Stomach (tissue), 9 donors: ENCODE data around the gene C3orf62. TPM values are rescaled to one million over a fixed set of nuclear protein-coding genes. Genes with fewer than 3 reads are reported as not detected.

Experiments
- DNase-seq, 2 donors: peaks; one replicate each; pipeline versions ENCODE4 v3.0.0 to v3.0.0-alpha.2; 2013 to 2019
- H3K27ac ChIP-seq, 5 donors: fragments of 200-600 bp in 4 of 5; sonication (generic) in 4 of 5; one replicate each; pipeline ENCODE4 v1.5.1; 2013 to 2019; ENCODE audit warnings: mild to moderate bottlenecking in 1 of 5, moderate library complexity in 1 of 5
- H3K27me3 ChIP-seq, 3 donors: fragments of 200-600 bp; sonication (generic); one replicate each; pipeline ENCODE4 v1.5.1; 2017 to 2019; ENCODE audit warnings: mixed run types in 1 of 3
- H3K36me3 ChIP-seq, 4 donors: fragments of 200-600 bp; sonication (generic); 1 replicate in 3 of 4; 2 replicates in 1 of 4; pipeline ENCODE4 v1.5.1; 2016 to 2019
- H3K4me1 ChIP-seq, 4 donors: fragments of 200-600 bp; sonication (generic); one replicate each; pipeline ENCODE4 v1.5.1; 2016 to 2019
- H3K4me3 ChIP-seq, 4 donors: fragments of 200-600 bp; sonication (generic) in 3 of 4; one replicate each; pipeline ENCODE4 v1.5.1; 2016 to 2019; ENCODE audit warnings: mild to moderate bottlenecking in 1 of 4
- H3K9me3 ChIP-seq, 4 donors: fragments of 200-600 bp; sonication (generic); one replicate each; pipeline ENCODE4 v1.5.1; 2016 to 2019
- CTCF ChIP-seq, 7 experiments: fragments of 450-650 bp in 4 of 7; fragments of 200-600 bp in 3 of 7; sonication (generic) in 3 of 7; IDR thresholded peaks; one replicate each; pipeline ENCODE4 v1.5.1; 2016 to 2019; ENCODE audit warnings: antibody characterized with exemption in 7 of 7, control low read depth in 2 of 7, mild to moderate bottlenecking in 1 of 7
- EP300 ChIP-seq: sonication (generic); formaldehyde crosslinking; IDR thresholded peaks from one replicate; pipeline ENCODE4 v1.6.1; 2017; ENCODE audit warnings: antibody characterized with exemption
- POLR2A ChIP-seq, 4 donors: fragments of 450-650 bp; IDR thresholded peaks; one replicate each; pipeline ENCODE4 v1.6.1; 2016; ENCODE audit warnings: antibody characterized with exemption in 4 of 4, control low read depth in 2 of 4, mild to moderate bottlenecking in 1 of 4, moderate library complexity in 1 of 4
- POLR2AphosphoS5 ChIP-seq, 3 donors: sonication (generic); formaldehyde crosslinking; IDR thresholded peaks; one replicate each; pipeline ENCODE4 v1.6.1; 2016; ENCODE audit warnings: antibody characterized with exemption in 3 of 3
- WGBS, 5 donors: extraction: QIAGEN DNeasy Blood & Tissue Kit in 3 of 5; methylation state at CpG; one replicate each; pipeline versions ENCODE4 v1.1.5 to v1.1.7; 2013 to 2018; 5-methylcytosine and 5-hydroxymethylcytosine counted together
- intact Hi-C: fragments of 100-400 bp; cut with DNase I; formaldehyde crosslinking; loops from one replicate; pipeline ENCODE4 v1.15.1; 2023; ENCODE audit warnings: low total_unique reads
- polyA plus RNA-seq, 3 donors: library from polyadenylated mRNA; stranded (reverse); fragments of 200-250 nt; gene quantifications; one replicate each; pipeline ENCODE4 v1.2.3, GENCODE V29; 2013
- total RNA-seq, 5 donors: library from RNA; depleted of rRNA; stranded (reverse); fragments of >200 nt; gene quantifications; one replicate each; pipeline versions ENCODE4 v1.1.0 to v1.2.3, GENCODE V29; 2014 to 2016
- donor health status: healthy with polysubstance abuse.
- donor health status: Bipolar disorder and iron deficiency.
- donor health status: healthy.

Gene C3orf62
- total and polyA plus RNA-seq, 8 donors = 1.7 to 32.7 (median 3.5) TPM

GRCh38 chr3:49266410-49267095 is 10.5 kb downstream of the C3orf62 start:
- intact Hi-C loops = no loop called here
- WGBS, 5 donors = 65 to 81% (median 75%) methylated on average over 5 of the region's 5 CpGs
- peak overlapping the region in 2 of 5 donors; percentile 26 to 56 for H3K27ac ChIP-seq
- peak in 1 of 2 donors; percentile 62 for DNase-seq
- no peak overlapping the region for H3K4me3 ChIP-seq
- TF ChIP-seq POLR2A (IDR thresholded peaks at IDR 0.05) (no peak), POLR2AphosphoS5 (IDR thresholded peaks at IDR 0.05) (no peak), CTCF (IDR thresholded peaks at IDR 0.05) (no peak), EP300 (no peak)
- no peaks in the 10 kb centered on the region for H3K9me3 ChIP-seq
- H3K4me1 ChIP-seq = peaks cover 0 to 10% (median 0%) of the 10 kb centered on the region in 4 donors
- H3K27me3 ChIP-seq = no peaks in the 10 kb centered on the region
- peaks cover 0 to 18% (median 15%) of the 10 kb centered on the region in 4 donors for H3K36me3 ChIP-seq

DNA sequence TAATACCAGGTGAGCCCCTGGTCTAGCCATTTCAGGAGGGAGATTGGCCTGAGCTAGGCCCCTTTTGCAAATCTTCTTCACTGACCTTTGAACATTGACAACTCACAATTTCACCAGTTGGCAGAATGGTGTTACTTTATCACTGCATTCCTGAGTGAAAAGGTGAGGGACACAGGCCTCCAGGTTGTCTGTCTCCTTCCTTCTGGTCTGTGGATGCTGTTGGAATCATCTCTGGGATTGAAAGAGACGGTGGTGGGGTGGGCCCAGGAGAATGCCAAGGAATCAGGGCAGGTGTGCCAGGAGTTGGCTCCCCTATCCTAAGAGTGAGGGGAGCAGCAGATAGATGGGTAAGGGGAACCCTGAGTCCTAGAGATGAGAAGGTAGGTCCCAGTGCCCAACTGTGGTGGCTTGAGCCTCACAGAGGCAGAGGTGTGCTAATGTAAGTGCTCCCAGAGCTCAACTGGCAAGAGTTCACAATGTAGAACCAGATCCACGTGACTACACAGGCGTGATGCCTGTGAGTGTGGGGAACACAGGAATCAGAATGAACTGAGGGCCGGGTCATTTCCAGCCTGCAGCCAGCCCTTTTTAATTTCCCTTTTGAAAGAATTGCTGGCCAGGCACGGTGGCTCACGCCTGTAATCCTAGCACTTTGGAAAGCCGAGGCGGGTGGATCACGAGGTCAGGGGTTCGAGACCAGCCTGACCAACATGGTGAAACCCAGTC is 11.2 kb downstream of the C3orf62 start:
- H3K36me3 ChIP-seq = peaks cover 0 to 13% (median 13%) of the 10 kb centered on the region in 4 donors
- H3K4me1 ChIP-seq = peaks cover 0 to 10% (median 0%) of the 10 kb centered on the region in 4 donors
- no peak for DNase-seq
- no peak overlapping the region for H3K4me3 ChIP-seq
- H3K9me3 ChIP-seq = no peaks in the 10 kb centered on the region
- no peaks in the 10 kb centered on the region for H3K27me3 ChIP-seq
- WGBS, 5 donors = 80 to 88% (median 86%) methylated on average over 10 of the region's 10 CpGs
- H3K27ac ChIP-seq = peak overlapping the region in 1 of 5 donors; percentile 56
- intact Hi-C loops = no loop called here
- TF ChIP-seq EP300 (no peak), POLR2A (IDR thresholded peaks at IDR 0.05) (no peak), CTCF (IDR thresholded peaks at IDR 0.05) (no peak), POLR2AphosphoS5 (IDR thresholded peaks at IDR 0.05) (no peak)

GRCh38 chr3:49263159-49263889 is 13.7 kb downstream of the C3orf62 start:
- intact Hi-C loops = no loop called here
- Histone ChIP-seq H3K4me3 (no peak overlapping the region), H3K27me3 (no peaks in the 10 kb centered on the region), H3K27ac (no peak overlapping the region), H3K9me3 (no peaks in the 10 kb centered on the region), H3K36me3 (no peaks in the 10 kb centered on the region), H3K4me1 (peaks cover 0 to 10% (median 0%) of the 10 kb centered on the region in 4 donors)
- no peak for TF ChIP-seq EP300
- no peak for TF ChIP-seq POLR2A (IDR thresholded peaks at IDR 0.05)
- no peak for TF ChIP-seq POLR2AphosphoS5 (IDR thresholded peaks at IDR 0.05)
- no peak for TF ChIP-seq CTCF (IDR thresholded peaks at IDR 0.05)
- 85 to 94% (median 89%) methylated on average over 6 of the region's 6 CpGs for WGBS, 5 donors
- no peak for DNase-seq

DNA sequence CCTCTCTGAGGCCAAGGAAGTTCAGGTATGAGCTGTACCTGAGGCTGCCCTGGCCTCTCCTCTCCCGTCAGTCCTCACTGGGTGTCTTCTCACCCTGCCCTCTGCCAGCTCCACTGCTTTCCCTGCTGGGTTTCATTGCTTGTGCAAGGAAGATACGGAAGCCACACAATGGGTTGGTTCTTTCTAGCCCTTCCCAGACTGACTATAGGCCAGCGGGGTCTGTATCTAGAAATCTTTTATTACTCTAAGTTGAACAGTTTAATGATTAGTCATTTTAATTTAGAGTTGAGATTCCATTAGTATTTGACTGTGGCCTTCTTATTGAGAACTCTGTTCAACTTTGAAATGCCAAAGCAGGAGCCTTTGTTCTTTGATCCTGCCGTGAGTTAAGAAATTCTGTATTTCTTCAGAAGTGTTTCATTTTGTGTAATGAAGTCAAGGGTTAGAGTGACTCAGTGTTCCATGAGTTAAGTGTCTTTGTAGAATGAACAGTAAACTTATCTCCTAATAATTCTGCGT is 16.2 kb downstream of the C3orf62 start:
- no peak overlapping the region for H3K4me3 ChIP-seq
- TF ChIP-seq POLR2AphosphoS5 (IDR thresholded peaks at IDR 0.05) = no peak
- TF ChIP-seq POLR2A (IDR thresholded peaks at IDR 0.05) = no peak
- no peak for TF ChIP-seq CTCF (IDR thresholded peaks at IDR 0.05)
- no peak for TF ChIP-seq EP300
- 70 to 85% (median 79%) methylated on average over 5 of the region's 5 CpGs for WGBS, 5 donors
- H3K36me3 ChIP-seq = no peaks in the 10 kb centered on the region
- no peaks in the 10 kb centered on the region for H3K9me3 ChIP-seq
- H3K27ac ChIP-seq = no peak overlapping the region
- H3K27me3 ChIP-seq = no peaks in the 10 kb centered on the region
- H3K4me1 ChIP-seq = no peaks in the 10 kb centered on the region
- DNase-seq = no peak
- intact Hi-C loops = no loop called here
